Natural killer cell (primary cell): Measurements from ENCODE around the gene MAP7D3. TPM values are rescaled to one million over a fixed set of nuclear protein-coding genes. Genes with fewer than 3 reads are reported as not detected.
"Not testable (repeated sequence)": the region's sequence is repeated elsewhere in the genome, so short reads cannot be mapped to it uniquely, and the experiment has no call there.

Source experiments
- ATAC-seq, 3 donors: fragments of 150-1000 bp in 2 of 3; fragments of 200-7000 bp in 1 of 3; cut with Tn5 transposase; 1 replicate in 1 of 3; 2 replicates in 2 of 3; pipeline ENCODE4 v1.10.0; 2021; ENCODE audit warnings: mild to moderate bottlenecking in 2 of 3, moderate library complexity in 2 of 3
- DNase-seq, 2 donors: peaks; one replicate each; pipeline versions ENCODE4 v3.0.0 to v3.0.0-alpha.2; 2013 to 2021; ENCODE audit warnings: mixed read lengths in 1 of 2
- H3K27ac ChIP-seq: one replicate; pipeline ENCODE4 v1.5.1; 2013; ENCODE audit warnings: mild to moderate bottlenecking, low read length
- H3K27me3 ChIP-seq: one replicate; pipeline ENCODE4 v1.6.1; 2013; ENCODE audit warnings: low read length; ENCODE audit not compliant: control insufficient read depth, insufficient read depth
- H3K36me3 ChIP-seq: one replicate; pipeline ENCODE4 v1.6.1; 2013; ENCODE audit warnings: low read length; ENCODE audit not compliant: control insufficient read depth, insufficient read depth
- H3K4me1 ChIP-seq: one replicate; pipeline ENCODE4 v1.6.1; 2013; ENCODE audit warnings: low read length; ENCODE audit not compliant: control insufficient read depth, insufficient read depth
- H3K4me3 ChIP-seq: one replicate; pipeline ENCODE4 v1.5.1; 2013; ENCODE audit warnings: low read length
- H3K9me3 ChIP-seq: one replicate; pipeline ENCODE4 v1.6.1; 2013; ENCODE audit warnings: low read length; ENCODE audit not compliant: control insufficient read depth, insufficient read depth
- H3K27ac Mint-ChIP-seq, 2 donors: one replicate each; pipeline ENCODE4 v1.8.0; 2022; ENCODE audit warnings: mild to moderate bottlenecking in 2 of 2, mixed read lengths in 2 of 2, moderate library complexity in 1 of 2
- H3K27me3 Mint-ChIP-seq, 2 donors: one replicate each; pipeline ENCODE4 v1.8.0; 2022; ENCODE audit warnings: low read depth in 2 of 2, mixed read lengths in 2 of 2
- H3K36me3 Mint-ChIP-seq: one replicate; pipeline ENCODE4 v1.8.0; 2022; ENCODE audit warnings: mixed read lengths
- H3K4me1 Mint-ChIP-seq, 2 donors: one replicate each; pipeline ENCODE4 v1.8.0; 2022; ENCODE audit warnings: mixed read lengths in 2 of 2
- H3K4me3 Mint-ChIP-seq: one replicate; pipeline ENCODE4 v1.8.0; 2022; ENCODE audit warnings: mild to moderate bottlenecking, moderate library complexity, mixed read lengths
- H3K9me3 Mint-ChIP-seq, 2 donors: one replicate each; pipeline ENCODE4 v1.8.0; 2022; ENCODE audit warnings: mixed read lengths in 2 of 2
- CTCF ChIP-seq: fragments of 200-600 bp; IDR thresholded peaks from one replicate; pipeline ENCODE4 v1.8.0; 2022; ENCODE audit warnings: antibody characterized with exemption
- WGBS: methylation state at CpG from one replicate; pipeline ENCODE4 v1.1.7; 2013; ENCODE audit warnings: missing lambda C conversion rate; ENCODE audit not compliant: insufficient coverage; 5-methylcytosine and 5-hydroxymethylcytosine counted together
- intact Hi-C: fragments of 100-400 bp; cut with micrococcal nuclease; formaldehyde crosslinking; loops from one replicate; pipeline ENCODE4 v1.14.2; 2022
- total RNA-seq, 4 donors: library from RNA; stranded (reverse); fragments of 120-200 nt in 1 of 4; gene quantifications; one replicate each; pipeline versions ENCODE4 v1.2.3 to v1.2.4, GENCODE V29; 2013 to 2022

The MAP7D3 gene
- total RNA-seq, 3 donors from 2014 or later (not counting 1 experiment from before 2014, with no cell fraction given): 5.6 to 6.1 (median 5.7) TPM

- H3K27ac Mint-ChIP-seq: no peak overlapping the region
- H3K27ac ChIP-seq: no peak overlapping the region
These were observed 784 bp downstream of the MAP7D3 start for GRCh38 chrX:136250191-136251040.

GRCh38 chrX:136246201-136246600 lies 5.0 kb downstream of the MAP7D3 start:
- intact Hi-C loops: no loop called here
- Mint-ChIP-seq H3K4me3 (no peak overlapping the region), H3K4me1 (no peaks in the 10 kb centered on the region), H3K36me3 (no peaks in the 10 kb centered on the region), H3K9me3 (no peaks in the 10 kb centered on the region), H3K27me3 (no peaks in the 10 kb centered on the region), H3K27ac (no peak overlapping the region)
- H3K27ac ChIP-seq: no peak overlapping the region
- no CpG with 5 or more reads among the region's 6 CpGs for WGBS
- H3K9me3 ChIP-seq: no peaks in the 10 kb centered on the region
- no peak for TF ChIP-seq CTCF
- ATAC-seq: no peak
- no peaks in the 10 kb centered on the region for H3K27me3 ChIP-seq
- no peak for DNase-seq
- peaks cover 14% of the 10 kb centered on the region for H3K36me3 ChIP-seq
- peaks cover 5% of the 10 kb centered on the region for H3K4me1 ChIP-seq
- no peak overlapping the region for H3K4me3 ChIP-seq

More at GRCh38 chrX:136250191-136251040, 784 bp downstream of the MAP7D3 start:
- Mint-ChIP-seq H3K9me3 (no peaks in the 10 kb centered on the region), H3K4me1 (peaks cover 5% of the 10 kb centered on the region in 2 donors), H3K4me3 (peak overlapping the region; percentile 87), H3K36me3 (no peaks in the 10 kb centered on the region), H3K27me3 (no peaks in the 10 kb centered on the region)
- no peaks in the 10 kb centered on the region for H3K9me3 ChIP-seq
- H3K36me3 ChIP-seq: no peaks in the 10 kb centered on the region
- ATAC-seq (peak; percentile 27 to 43 (median 32)), DNase-seq (peak in 1 of 2 donors; percentile 35)
- 9% methylated on average over 52 of the region's 53 CpGs for WGBS
- no peaks in the 10 kb centered on the region for H3K27me3 ChIP-seq
- peak overlapping the region; percentile 59 for H3K4me3 ChIP-seq
- intact Hi-C loops: no loop called here
- TF ChIP-seq CTCF: no peak
- H3K4me1 ChIP-seq: peaks cover 10% of the 10 kb centered on the region

- H3K4me3 ChIP-seq, H3K36me3 Mint-ChIP-seq, H3K27me3 ChIP-seq, H3K4me3 Mint-ChIP-seq, H3K27ac ChIP-seq, H3K9me3 Mint-ChIP-seq, H3K27me3 Mint-ChIP-seq, intact Hi-C loops, H3K27ac Mint-ChIP-seq, ATAC-seq, H3K4me1 ChIP-seq, H3K4me1 Mint-ChIP-seq, H3K9me3 ChIP-seq, DNase-seq: not testable (repeated sequence)
- peaks cover 13% of the 10 kb centered on the region for H3K36me3 ChIP-seq
- no CpG with 5 or more reads among the region's 4 CpGs for WGBS
These were observed 13.4 kb downstream of the MAP7D3 start for GRCh38 chrX:136237849-136238248.

- Mint-ChIP-seq H3K4me3 (no peak overlapping the region), H3K36me3 (no peaks in the 10 kb centered on the region), H3K9me3 (no peaks in the 10 kb centered on the region), H3K27ac (no peak overlapping the region), H3K27me3 (no peaks in the 10 kb centered on the region), H3K4me1 (no peaks in the 10 kb centered on the region)
- 100% methylated on average over 1 of the region's 3 CpGs for WGBS
- Histone ChIP-seq H3K4me3 (no peak overlapping the region), H3K4me1 (no peaks in the 10 kb centered on the region), H3K27ac (no peak overlapping the region), H3K27me3 (no peaks in the 10 kb centered on the region), H3K36me3 (peaks cover 9% of the 10 kb centered on the region), H3K9me3 (no peaks in the 10 kb centered on the region)
- ATAC-seq (no peak), DNase-seq (no peak)
- intact Hi-C loops: no loop called here
- no peak for TF ChIP-seq CTCF
These were observed 14.1 kb downstream of the MAP7D3 start for GRCh38 chrX:136237074-136237473.
